ENCODE data around the gene XXYLT1.
"Not testable (repeated sequence)": the region's sequence is repeated elsewhere in the genome, so short reads cannot be mapped to it uniquely, and the experiment has no call there.

Gene XXYLT1

DNA sequence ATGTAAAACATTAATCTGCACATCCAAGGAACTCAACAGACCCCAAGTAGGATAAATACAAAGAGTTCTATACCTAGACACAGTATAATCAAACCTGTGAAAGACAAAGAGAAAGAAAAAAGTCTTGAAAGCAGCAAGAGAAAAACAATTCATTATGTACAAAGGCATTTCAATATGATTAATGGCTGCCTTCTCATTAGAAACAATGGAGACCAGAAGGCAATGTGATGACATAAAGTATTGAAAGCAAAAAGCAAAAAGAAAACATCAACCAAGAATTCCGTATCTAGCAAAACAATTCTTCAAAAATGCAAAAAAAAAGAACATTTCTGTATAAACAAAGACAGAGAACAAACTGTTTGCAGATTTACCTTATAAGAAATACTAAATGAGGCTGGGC, 81.1 kb downstream of the XXYLT1 start:
- ATAC-seq (ENCODE audit: low read depth) (no peak), DNase-seq (ENCODE audit: low spot score) (no peak)
- H3K4me1 ChIP-seq (ENCODE audit: insufficient read depth, poor library complexity, severe bottlenecking) = peaks cover 45% of the 10 kb centered on the region
- no peaks in the 10 kb centered on the region for H3K27me3 ChIP-seq (ENCODE audit: insufficient read depth, poor library complexity, severe bottlenecking)
- H3K4me3 ChIP-seq (ENCODE audit: severe bottlenecking) = no peak overlapping the region
- H3K36me3 ChIP-seq (ENCODE audit: low read depth) = no peaks in the 10 kb centered on the region
- no peak overlapping the region for H3K27ac ChIP-seq (ENCODE audit: poor library complexity, severe bottlenecking)
- TF ChIP-seq, protein P1, sequence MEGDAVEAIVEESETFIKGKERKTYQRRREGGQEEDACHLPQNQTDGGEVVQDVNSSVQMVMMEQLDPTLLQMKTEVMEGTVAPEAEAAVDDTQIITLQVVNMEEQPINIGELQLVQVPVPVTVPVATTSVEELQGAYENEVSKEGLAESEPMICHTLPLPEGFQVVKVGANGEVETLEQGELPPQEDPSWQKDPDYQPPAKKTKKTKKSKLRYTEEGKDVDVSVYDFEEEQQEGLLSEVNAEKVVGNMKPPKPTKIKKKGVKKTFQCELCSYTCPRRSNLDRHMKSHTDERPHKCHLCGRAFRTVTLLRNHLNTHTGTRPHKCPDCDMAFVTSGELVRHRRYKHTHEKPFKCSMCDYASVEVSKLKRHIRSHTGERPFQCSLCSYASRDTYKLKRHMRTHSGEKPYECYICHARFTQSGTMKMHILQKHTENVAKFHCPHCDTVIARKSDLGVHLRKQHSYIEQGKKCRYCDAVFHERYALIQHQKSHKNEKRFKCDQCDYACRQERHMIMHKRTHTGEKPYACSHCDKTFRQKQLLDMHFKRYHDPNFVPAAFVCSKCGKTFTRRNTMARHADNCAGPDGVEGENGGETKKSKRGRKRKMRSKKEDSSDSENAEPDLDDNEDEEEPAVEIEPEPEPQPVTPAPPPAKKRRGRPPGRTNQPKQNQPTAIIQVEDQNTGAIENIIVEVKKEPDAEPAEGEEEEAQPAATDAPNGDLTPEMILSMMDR (IDR thresholded peaks at IDR 0.05; ENCODE audit: poor library complexity, severe bottlenecking) = no peak
- peaks cover 10% of the 10 kb centered on the region for H3K9me3 ChIP-seq (ENCODE audit: severe bottlenecking)

DNA sequence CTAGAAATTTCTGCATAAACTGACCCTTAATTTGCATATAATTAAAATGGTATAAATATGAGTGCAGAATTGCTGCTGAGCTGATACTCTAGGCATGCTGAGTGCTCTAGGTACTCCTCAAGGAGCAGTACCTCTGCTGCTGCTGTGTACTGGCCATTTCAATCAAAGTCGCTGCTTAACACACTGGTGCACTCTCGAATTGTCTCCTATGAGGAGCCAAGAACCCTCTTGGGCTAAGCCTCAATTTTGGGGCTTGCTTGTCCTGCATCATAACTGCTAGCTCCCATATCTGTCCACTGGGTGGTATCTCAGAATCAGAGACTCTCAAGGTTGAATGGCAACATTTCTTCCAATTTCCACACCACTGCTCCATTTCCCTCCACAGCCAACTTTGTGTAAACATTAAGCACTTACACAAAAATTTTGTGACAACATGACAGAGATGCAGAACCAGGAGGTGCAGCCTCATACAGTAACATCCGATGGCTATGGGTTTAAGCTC, 82.5 kb downstream of the XXYLT1 start:
- peak overlapping the region; percentile 93 for H3K27ac ChIP-seq (ENCODE audit: poor library complexity, severe bottlenecking)
- H3K27me3 ChIP-seq (ENCODE audit: insufficient read depth, poor library complexity, severe bottlenecking) = no peaks in the 10 kb centered on the region
- DNase-seq (ENCODE audit: low spot score) = no peak
- H3K36me3 ChIP-seq (ENCODE audit: low read depth) = no peaks in the 10 kb centered on the region
- TF ChIP-seq, protein P1 (IDR thresholded peaks at IDR 0.05; ENCODE audit: poor library complexity, severe bottlenecking) = no peak
- H3K4me1 ChIP-seq (ENCODE audit: insufficient read depth, poor library complexity, severe bottlenecking) = peaks cover 37% of the 10 kb centered on the region
- H3K9me3 ChIP-seq (ENCODE audit: severe bottlenecking) = peaks cover 10% of the 10 kb centered on the region
- no peak; the same call in 2 of the 3 replicates for ATAC-seq (ENCODE audit: low read depth)
- no peak overlapping the region for H3K4me3 ChIP-seq (ENCODE audit: severe bottlenecking)

DNA sequence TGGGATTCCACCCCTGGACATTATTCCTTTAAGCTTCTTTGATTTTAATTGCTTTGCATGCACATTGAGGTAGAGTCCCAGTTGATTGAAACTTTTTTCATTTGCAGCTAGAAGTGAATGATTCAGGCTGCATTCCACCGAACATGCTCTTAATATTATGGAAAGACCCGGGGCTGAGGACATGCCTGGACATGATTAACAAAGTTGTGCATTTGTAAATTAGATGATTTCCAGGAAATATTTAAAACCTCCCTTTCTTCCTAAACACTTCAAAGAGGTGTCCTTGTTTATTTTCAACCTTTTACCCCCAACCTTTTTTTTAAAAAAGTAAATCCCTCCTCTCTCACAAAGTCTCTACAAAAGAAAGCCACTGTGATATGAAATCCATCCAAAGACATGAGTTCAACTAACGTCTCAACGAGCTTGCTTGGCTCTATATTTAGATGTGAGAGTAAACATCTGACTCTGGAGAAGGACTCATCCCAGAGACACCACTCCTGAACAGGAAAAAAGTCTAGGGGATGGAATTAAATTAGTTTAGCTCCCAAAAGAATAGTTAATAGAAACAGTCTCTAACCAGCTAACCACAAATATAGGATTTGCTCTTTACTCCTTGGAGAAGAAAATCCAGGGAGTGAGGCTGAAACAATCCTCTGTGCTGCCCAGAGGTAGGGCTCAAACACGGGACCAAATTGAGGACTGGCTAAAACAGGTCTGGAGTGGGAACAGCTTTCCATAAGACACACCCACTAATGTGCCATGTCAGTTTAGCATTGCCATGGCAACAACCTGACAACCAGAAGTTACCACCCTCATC, 83.1 kb downstream of the XXYLT1 start:
- ATAC-seq (ENCODE audit: low read depth) = peak; percentile 77
- Histone ChIP-seq H3K27ac (ENCODE audit: poor library complexity, severe bottlenecking) (peak overlapping the region; percentile 93), H3K27me3 (ENCODE audit: insufficient read depth, poor library complexity, severe bottlenecking) (no peaks in the 10 kb centered on the region), H3K4me1 (ENCODE audit: insufficient read depth, poor library complexity, severe bottlenecking) (peaks cover 37% of the 10 kb centered on the region), H3K36me3 (ENCODE audit: low read depth) (no peaks in the 10 kb centered on the region), H3K4me3 (ENCODE audit: severe bottlenecking) (no peak overlapping the region), H3K9me3 (ENCODE audit: severe bottlenecking) (peaks cover 10% of the 10 kb centered on the region)
- TF ChIP-seq, protein P1 (IDR thresholded peaks at IDR 0.05; ENCODE audit: poor library complexity, severe bottlenecking) = no peak
- no peak for DNase-seq (ENCODE audit: low spot score)

DNA sequence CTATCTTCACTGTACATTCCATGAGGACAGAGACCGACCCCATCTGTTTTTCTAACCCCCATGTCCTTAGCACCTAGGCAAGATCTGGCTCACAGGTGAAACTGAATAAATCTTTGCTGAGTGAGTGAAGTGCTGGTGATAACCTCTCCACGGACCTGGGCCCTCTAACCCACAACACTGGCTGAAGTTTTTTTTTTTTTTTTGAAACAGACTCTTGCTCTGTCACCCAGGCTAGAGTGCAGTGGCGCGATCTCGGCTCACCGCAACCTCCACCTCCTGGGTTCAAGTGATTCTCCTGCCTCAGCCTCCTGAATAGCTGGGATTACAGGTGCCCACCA, 84.3 kb downstream of the XXYLT1 start:
- peak overlapping the region; percentile 93 for H3K27ac ChIP-seq (ENCODE audit: poor library complexity, severe bottlenecking)

DNA sequence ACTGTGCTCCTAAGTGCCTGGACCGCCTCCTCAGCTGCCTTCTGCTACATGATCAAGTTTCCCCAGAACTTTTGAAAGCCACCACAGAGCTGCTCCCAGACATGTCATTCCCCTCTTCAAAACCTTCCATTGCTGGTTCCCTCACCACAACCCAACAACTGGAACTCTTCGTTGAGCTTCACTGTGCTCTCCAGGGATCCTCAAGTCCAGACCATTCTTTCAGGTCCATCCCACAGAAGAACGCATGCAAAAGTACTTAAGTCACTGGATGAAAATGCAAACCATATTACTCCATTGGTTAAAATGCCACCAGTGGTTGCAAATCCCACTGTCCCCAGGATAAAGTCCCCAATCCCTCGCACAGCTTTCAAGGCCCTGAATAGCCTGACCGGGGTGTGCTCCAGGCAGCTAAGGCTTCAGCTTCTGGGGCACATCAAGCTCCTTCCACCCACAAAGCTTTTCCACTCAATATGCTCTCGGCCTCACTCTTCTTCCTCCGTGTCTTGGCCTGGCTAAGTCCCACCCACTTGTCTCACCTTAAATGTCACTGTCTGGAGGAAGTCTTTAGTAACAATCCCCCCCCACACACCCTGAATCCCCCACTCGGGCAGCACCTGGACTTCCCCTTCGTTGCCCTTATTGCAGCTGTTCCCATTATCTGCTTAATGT, 84.8 kb downstream of the XXYLT1 start:
- DNase-seq (ENCODE audit: low spot score) = no peak
- no peaks in the 10 kb centered on the region for H3K27me3 ChIP-seq (ENCODE audit: insufficient read depth, poor library complexity, severe bottlenecking)
- no peak for ATAC-seq (ENCODE audit: low read depth)
- no peaks in the 10 kb centered on the region for H3K36me3 ChIP-seq (ENCODE audit: low read depth)
- H3K9me3 ChIP-seq (ENCODE audit: severe bottlenecking) = peaks cover 4% of the 10 kb centered on the region
- H3K4me1 ChIP-seq (ENCODE audit: insufficient read depth, poor library complexity, severe bottlenecking) = peaks cover 46% of the 10 kb centered on the region
- TF ChIP-seq, protein P1 (IDR thresholded peaks at IDR 0.05; ENCODE audit: poor library complexity, severe bottlenecking) = no peak
- peak overlapping the region; percentile 93 for H3K27ac ChIP-seq (ENCODE audit: poor library complexity, severe bottlenecking)
- no peak overlapping the region for H3K4me3 ChIP-seq (ENCODE audit: severe bottlenecking)

More for the DNA sequence above, 84.3 kb downstream of the XXYLT1 start:
- H3K4me1 ChIP-seq (ENCODE audit: insufficient read depth, poor library complexity, severe bottlenecking) = peaks cover 46% of the 10 kb centered on the region
- not testable (repeated sequence) for H3K4me3 ChIP-seq (ENCODE audit: severe bottlenecking); DNase-seq (ENCODE audit: low spot score); H3K27me3 ChIP-seq (ENCODE audit: insufficient read depth, poor library complexity, severe bottlenecking); H3K36me3 ChIP-seq (ENCODE audit: low read depth); H3K9me3 ChIP-seq (ENCODE audit: severe bottlenecking); ATAC-seq (ENCODE audit: low read depth)

All from RWPE2 (cell line).